GM12878 (cell line): Measurements from ENCODE around the gene AP1S3. TPM values are rescaled to one million over a fixed set of nuclear protein-coding genes. Genes with fewer than 3 reads are reported as not detected.

Source experiments
- CBX3 ChIP-seq: fragments of 200-600 bp; sonication (generic); IDR thresholded peaks from 2 replicates; pipeline ENCODE4 v1.6.1; 2016; ENCODE audit warnings: low read depth, borderline replicate concordance
- IKZF1 ChIP-seq: fragments of 450-650 bp; conservative IDR thresholded peaks from 2 replicates; pipeline ENCODE4 v1.6.1; 2017; ENCODE audit warnings: antibody characterized with exemption, mild to moderate bottlenecking
- SMARCA5 ChIP-seq: fragments of 450-650 bp; IDR thresholded peaks from 2 replicates; pipeline ENCODE4 v1.6.1; 2017; ENCODE audit warnings: mild to moderate bottlenecking
- polyA plus RNA-seq, 11 experiments: library from polyadenylated mRNA; depleted of rRNA in 4 of 11; unstranded in 6 of 11; stranded (reverse) in 5 of 11; fragments of >200 nt; fragmentation: Nextera tagmentation in 4 of 11; fragmentation: Illumina TruSeq in 1 of 11; extraction: Ambion mirVana in 4 of 11; extraction: Trizol in 1 of 11; gene quantifications; 1 replicate in 1 of 11; 2 replicates in 10 of 11; pipeline versions ENCODE4 v1.2.1 to v1.2.3, GENCODE V29; 2011 to 2016; ENCODE audit warnings: inconsistent platforms in 2 of 11, missing spikeins in 2 of 11, low read depth in 1 of 11
- total RNA-seq, 4 experiments: library from RNA; depleted of rRNA in 3 of 4; stranded (reverse); fragments of >200 nt in 3 of 4; fragmentation: Illumina TruSeq in 1 of 4; extraction: Trizol in 1 of 4; gene quantifications; 2 replicates each; pipeline versions ENCODE4 v1.2.1 to v1.2.3, GENCODE V29; 2013 to 2021
- TF ChIP-seq, protein P1 (sequence below): fragments of 450-650 bp; IDR thresholded peaks from 2 replicates; pipeline ENCODE4 v1.6.1; 2017; ENCODE audit warnings: mild to moderate bottlenecking, low read depth, inconsistent platforms; ENCODE audit not compliant: poor library complexity, severe bottlenecking
- TF ChIP-seq, protein P2 (sequence below): fragments of 450-650 bp; IDR thresholded peaks from 2 replicates; pipeline ENCODE4 v1.6.1; 2018; ENCODE audit warnings: mild to moderate bottlenecking, low read depth, moderate library complexity; ENCODE audit not compliant: partially characterized antibody
- TF ChIP-seq, protein P3 (sequence below): fragments of 150-350 bp; IDR thresholded peaks from 2 replicates; pipeline ENCODE4 v1.6.1; 2016; ENCODE audit warnings: low read depth, low read length

Gene AP1S3
- total and polyA plus RNA-seq, 10 of the 15 experiments (the other 5 are each of a cell fraction or from before 2014, with no cell fraction given) = 2.6 to 14.3 (median 9.2) TPM

DNA sequence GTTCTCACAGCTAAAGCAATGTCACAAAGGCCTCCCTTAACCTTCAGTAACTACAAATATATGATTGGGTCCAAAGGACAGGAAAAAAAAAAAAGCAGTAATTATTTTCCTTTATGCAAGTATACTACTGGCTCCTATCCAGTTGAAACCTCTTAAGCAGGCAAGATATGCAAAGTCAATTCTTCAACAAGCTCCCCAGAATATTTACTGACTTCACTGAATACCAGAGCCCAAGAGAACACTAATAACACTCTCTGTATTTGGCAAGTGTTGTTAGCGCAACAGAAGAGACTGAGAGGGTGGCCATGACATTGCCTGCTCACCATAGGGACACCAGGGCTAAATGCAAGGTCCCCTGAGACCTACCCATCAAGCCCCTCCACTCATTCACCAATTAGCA is 74.5 kb downstream of the AP1S3 start (continued):
- TF ChIP-seq, protein P1, sequence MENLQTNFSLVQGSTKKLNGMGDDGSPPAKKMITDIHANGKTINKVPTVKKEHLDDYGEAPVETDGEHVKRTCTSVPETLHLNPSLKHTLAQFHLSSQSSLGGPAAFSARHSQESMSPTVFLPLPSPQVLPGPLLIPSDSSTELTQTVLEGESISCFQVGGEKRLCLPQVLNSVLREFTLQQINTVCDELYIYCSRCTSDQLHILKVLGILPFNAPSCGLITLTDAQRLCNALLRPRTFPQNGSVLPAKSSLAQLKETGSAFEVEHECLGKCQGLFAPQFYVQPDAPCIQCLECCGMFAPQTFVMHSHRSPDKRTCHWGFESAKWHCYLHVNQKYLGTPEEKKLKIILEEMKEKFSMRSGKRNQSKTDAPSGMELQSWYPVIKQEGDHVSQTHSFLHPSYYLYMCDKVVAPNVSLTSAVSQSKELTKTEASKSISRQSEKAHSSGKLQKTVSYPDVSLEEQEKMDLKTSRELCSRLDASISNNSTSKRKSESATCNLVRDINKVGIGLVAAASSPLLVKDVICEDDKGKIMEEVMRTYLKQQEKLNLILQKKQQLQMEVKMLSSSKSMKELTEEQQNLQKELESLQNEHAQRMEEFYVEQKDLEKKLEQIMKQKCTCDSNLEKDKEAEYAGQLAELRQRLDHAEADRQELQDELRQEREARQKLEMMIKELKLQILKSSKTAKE = no peak
- TF ChIP-seq, protein P2, sequence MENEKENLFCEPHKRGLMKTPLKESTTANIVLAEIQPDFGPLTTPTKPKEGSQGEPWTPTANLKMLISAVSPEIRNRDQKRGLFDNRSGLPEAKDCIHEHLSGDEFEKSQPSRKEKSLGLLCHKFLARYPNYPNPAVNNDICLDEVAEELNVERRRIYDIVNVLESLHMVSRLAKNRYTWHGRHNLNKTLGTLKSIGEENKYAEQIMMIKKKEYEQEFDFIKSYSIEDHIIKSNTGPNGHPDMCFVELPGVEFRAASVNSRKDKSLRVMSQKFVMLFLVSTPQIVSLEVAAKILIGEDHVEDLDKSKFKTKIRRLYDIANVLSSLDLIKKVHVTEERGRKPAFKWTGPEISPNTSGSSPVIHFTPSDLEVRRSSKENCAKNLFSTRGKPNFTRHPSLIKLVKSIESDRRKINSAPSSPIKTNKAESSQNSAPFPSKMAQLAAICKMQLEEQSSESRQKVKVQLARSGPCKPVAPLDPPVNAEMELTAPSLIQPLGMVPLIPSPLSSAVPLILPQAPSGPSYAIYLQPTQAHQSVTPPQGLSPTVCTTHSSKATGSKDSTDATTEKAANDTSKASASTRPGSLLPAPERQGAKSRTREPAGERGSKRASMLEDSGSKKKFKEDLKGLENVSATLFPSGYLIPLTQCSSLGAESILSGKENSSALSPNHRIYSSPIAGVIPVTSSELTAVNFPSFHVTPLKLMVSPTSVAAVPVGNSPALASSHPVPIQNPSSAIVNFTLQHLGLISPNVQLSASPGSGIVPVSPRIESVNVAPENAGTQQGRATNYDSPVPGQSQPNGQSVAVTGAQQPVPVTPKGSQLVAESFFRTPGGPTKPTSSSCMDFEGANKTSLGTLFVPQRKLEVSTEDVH = no peak
- TF ChIP-seq SMARCA5 (no peak), CBX3 (no peak), IKZF1 (no peak)
- TF ChIP-seq, protein P3, sequence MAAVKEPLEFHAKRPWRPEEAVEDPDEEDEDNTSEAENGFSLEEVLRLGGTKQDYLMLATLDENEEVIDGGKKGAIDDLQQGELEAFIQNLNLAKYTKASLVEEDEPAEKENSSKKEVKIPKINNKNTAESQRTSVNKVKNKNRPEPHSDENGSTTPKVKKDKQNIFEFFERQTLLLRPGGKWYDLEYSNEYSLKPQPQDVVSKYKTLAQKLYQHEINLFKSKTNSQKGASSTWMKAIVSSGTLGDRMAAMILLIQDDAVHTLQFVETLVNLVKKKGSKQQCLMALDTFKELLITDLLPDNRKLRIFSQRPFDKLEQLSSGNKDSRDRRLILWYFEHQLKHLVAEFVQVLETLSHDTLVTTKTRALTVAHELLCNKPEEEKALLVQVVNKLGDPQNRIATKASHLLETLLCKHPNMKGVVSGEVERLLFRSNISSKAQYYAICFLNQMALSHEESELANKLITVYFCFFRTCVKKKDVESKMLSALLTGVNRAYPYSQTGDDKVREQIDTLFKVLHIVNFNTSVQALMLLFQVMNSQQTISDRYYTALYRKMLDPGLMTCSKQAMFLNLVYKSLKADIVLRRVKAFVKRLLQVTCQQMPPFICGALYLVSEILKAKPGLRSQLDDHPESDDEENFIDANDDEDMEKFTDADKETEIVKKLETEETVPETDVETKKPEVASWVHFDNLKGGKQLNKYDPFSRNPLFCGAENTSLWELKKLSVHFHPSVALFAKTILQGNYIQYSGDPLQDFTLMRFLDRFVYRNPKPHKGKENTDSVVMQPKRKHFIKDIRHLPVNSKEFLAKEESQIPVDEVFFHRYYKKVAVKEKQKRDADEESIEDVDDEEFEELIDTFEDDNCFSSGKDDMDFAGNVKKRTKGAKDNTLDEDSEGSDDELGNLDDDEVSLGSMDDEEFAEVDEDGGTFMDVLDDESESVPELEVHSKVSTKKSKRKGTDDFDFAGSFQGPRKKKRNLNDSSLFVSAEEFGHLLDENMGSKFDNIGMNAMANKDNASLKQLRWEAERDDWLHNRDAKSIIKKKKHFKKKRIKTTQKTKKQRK = no peak
